Memory B cell (primary cell): ENCODE data around the gene KIAA1614.
"Not testable (repeated sequence)": the region's sequence is repeated elsewhere in the genome, so short reads cannot be mapped to it uniquely, and the experiment has no call there.

ENCODE experiments used
- ATAC-seq: fragments of 150-1000 bp; cut with Tn5 transposase; 2 replicates; pipeline ENCODE4 v1.10.0; 2021; ENCODE audit warnings: low read depth, mild to moderate bottlenecking, moderate library complexity
- DNase-seq, 2 donors: peaks; one replicate each; pipeline ENCODE4 v3.0.0; 2022; ENCODE audit warnings: low spot score in 2 of 2
- H3K27ac Mint-ChIP-seq: one replicate; pipeline ENCODE4 v1.8.0; 2022; ENCODE audit warnings: mild to moderate bottlenecking, moderate library complexity, mixed read lengths
- H3K27me3 Mint-ChIP-seq: one replicate; pipeline ENCODE4 v1.8.0; 2022; ENCODE audit warnings: mixed read lengths
- H3K36me3 Mint-ChIP-seq: one replicate; pipeline ENCODE4 v1.8.0; 2022; ENCODE audit warnings: mild to moderate bottlenecking, mixed read lengths
- H3K4me1 Mint-ChIP-seq: one replicate; pipeline ENCODE4 v1.8.0; 2022; ENCODE audit warnings: mixed read lengths
- H3K4me3 Mint-ChIP-seq: one replicate; pipeline ENCODE4 v1.8.0; 2022; ENCODE audit warnings: mild to moderate bottlenecking, moderate library complexity, mixed read lengths
- H3K9me3 Mint-ChIP-seq: one replicate; pipeline ENCODE4 v1.8.0; 2022; ENCODE audit warnings: mixed read lengths

KIAA1614 gene

GRCh38 chr1:180947901-180948640, 35.4 kb downstream of the KIAA1614 start:
- peaks cover 10% of the 10 kb centered on the region for H3K9me3 Mint-ChIP-seq
- no peak overlapping the region for H3K27ac Mint-ChIP-seq
- no peak overlapping the region for H3K4me3 Mint-ChIP-seq
- DNase-seq (no peak), ATAC-seq (no peak)
- no peaks in the 10 kb centered on the region for H3K4me1 Mint-ChIP-seq
- H3K36me3 Mint-ChIP-seq = peaks cover 22% of the 10 kb centered on the region
- no peaks in the 10 kb centered on the region for H3K27me3 Mint-ChIP-seq

DNA sequence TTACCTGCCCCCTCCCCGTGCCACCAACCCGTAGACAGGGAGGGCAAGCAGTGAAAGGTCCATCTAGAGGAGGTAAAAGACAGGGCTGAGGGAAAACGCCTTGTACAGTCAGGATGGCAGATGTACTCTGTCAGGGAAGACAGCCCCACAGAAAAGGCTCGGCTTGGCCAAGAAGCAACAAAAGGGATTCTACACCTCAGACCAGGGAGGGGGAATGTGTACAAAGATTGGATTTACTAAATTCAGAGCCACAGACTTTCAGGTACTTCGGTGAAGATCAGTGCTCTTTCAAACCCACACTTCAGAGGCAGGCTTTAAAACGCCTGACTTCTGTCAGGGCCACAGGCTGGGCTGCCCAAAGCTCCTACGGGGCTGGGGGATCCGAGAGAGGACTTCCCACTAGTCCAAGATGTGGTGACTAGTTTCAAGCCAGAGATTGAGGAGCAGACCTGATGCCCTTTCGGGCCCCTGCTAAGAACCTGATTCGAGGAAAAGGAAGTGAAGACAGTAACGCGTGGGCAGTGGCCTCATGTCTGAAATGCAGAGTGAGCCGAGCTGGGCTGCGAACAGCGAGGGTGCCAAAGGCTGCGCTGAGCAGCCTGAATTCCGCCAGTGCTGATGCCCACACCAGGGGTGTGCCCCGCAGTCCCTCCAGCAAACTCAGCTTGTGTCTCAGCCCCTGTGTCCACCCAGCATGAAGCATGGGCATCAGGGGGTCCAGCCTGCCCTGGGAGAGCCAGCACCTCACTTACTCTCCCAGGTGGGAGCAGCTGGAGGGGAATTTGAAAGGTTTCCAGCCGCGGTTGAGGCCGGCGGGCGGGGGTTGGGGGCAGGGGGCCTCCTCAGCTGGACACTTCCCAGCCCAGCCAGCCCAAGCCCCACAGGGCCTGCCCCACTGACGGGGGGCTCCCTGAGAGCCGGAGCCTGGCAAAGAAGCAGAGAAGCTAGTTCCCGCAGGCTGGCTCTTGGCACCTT, 36.2 kb downstream of the KIAA1614 start:
- Mint-ChIP-seq H3K27ac (no peak overlapping the region), H3K36me3 (peaks cover 22% of the 10 kb centered on the region), H3K4me1 (peaks cover 3% of the 10 kb centered on the region), H3K27me3 (no peaks in the 10 kb centered on the region), H3K9me3 (peaks cover 10% of the 10 kb centered on the region), H3K4me3 (no peak overlapping the region)
- DNase-seq (no peak), ATAC-seq (no peak)

- peaks cover 5% of the 10 kb centered on the region for H3K4me1 Mint-ChIP-seq
- ATAC-seq (no peak), DNase-seq (no peak)
- peaks cover 22% of the 10 kb centered on the region for H3K36me3 Mint-ChIP-seq
- H3K9me3 Mint-ChIP-seq = peaks cover 10% of the 10 kb centered on the region
- H3K4me3 Mint-ChIP-seq = no peak overlapping the region
- H3K27ac Mint-ChIP-seq = no peak overlapping the region
- H3K27me3 Mint-ChIP-seq = no peaks in the 10 kb centered on the region
Observed at GRCh38 chr1:180949616-180950000, 36.9 kb downstream of the KIAA1614 start.

DNA sequence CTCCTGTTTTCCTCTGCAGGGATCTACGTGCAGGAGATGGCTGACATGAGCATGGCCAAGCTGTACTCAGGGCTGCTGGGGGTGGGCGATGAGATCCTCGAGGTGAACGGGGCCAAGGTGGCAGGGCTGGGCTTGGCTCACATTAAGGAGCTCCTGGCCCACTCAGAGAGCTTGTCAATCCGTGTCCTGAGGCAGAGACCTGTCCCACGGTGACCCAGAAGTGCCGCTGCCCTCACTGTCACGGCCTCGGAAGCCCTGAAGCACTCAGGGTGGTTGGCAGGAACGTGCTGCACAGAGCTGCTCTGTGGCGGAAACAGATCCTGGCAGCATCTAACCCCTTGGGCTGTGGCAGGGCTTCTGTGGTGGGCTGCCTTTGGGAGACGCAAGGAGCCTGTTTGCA, 37.6 kb downstream of the KIAA1614 start:
- peaks cover 10% of the 10 kb centered on the region for H3K9me3 Mint-ChIP-seq
- peaks cover 5% of the 10 kb centered on the region for H3K4me1 Mint-ChIP-seq
- no peak for DNase-seq
- no peak overlapping the region for H3K27ac Mint-ChIP-seq
- peaks cover 22% of the 10 kb centered on the region for H3K36me3 Mint-ChIP-seq
- no peaks in the 10 kb centered on the region for H3K27me3 Mint-ChIP-seq
- ATAC-seq = no peak
- no peak overlapping the region for H3K4me3 Mint-ChIP-seq

GRCh38 chr1:180951186-180951745, 38.6 kb downstream of the KIAA1614 start:
- no peak for ATAC-seq
- Mint-ChIP-seq H3K4me1 (peaks cover 5% of the 10 kb centered on the region), H3K27me3 (no peaks in the 10 kb centered on the region), H3K4me3 (no peak overlapping the region), H3K36me3 (peaks cover 22% of the 10 kb centered on the region), H3K27ac (no peak overlapping the region), H3K9me3 (peaks cover 10% of the 10 kb centered on the region)
- DNase-seq = no peak

DNA sequence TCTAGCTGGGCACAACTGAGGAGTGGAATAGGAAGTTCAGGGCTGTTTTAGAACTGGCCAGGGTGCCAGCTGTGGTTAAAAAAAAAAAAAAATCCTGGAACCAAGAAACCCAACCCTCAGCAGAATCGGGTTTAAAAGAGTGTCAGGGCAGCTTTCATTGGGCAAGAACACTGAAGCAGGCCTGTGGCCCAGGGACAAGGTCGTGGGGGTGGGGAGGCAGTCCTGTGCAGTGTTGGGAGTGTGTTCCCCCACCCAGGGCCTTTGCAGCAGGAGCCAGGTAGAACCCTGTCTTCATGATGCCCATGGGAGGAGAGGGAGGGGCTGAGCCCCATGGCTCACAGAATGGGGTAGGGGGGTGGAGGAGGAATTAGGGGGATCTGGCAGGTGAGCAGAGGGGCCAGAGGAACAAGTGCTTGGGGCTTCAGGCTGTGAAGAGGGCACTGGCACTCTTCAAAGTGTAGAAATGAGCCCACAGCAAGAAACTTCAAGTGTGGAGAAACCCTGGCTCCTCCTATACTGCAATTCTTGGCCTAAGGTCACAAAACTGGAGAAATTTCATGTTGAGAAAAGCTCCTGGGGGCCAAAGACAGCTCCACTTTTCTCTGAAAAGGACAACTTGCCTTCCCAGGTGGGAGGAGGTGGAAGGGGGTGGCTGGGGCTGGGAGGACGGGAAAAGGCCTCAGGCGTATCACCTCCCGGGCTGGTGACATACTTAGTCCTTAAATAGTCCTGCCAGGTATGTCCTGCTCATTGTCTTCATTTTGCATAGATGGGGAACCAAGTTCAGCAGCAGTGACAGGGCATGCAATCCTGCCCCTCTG, 39.3 kb downstream of the KIAA1614 start:
- Mint-ChIP-seq H3K36me3 (peaks cover 17% of the 10 kb centered on the region), H3K4me3 (no peak overlapping the region), H3K4me1 (peaks cover 5% of the 10 kb centered on the region), H3K27ac (no peak overlapping the region), H3K9me3 (peaks cover 5% of the 10 kb centered on the region), H3K27me3 (no peaks in the 10 kb centered on the region)
- DNase-seq (no peak), ATAC-seq (no peak)

DNA sequence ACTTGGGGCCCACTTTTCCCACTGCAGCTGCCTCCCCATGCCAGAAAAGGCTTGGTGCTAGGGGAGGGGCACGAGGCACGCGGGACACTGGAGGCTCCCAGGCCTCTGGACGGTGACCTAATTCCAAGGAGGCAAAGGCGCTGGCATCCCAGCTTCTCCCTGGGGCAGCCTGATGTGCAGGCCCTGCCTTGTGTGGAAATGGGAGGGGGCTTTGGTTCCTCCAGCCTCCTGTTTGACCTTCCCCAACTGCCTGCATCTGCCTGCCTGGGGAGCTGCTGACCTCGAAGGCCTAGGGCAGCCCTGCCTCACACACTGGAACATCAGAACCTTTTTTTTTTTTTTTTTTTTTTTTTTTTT, 39.9 kb downstream of the KIAA1614 start:
- H3K4me1 Mint-ChIP-seq = peaks cover 5% of the 10 kb centered on the region
- no peaks in the 10 kb centered on the region for H3K27me3 Mint-ChIP-seq
- no peak overlapping the region for H3K27ac Mint-ChIP-seq
- peaks cover 13% of the 10 kb centered on the region for H3K36me3 Mint-ChIP-seq
- no peak overlapping the region for H3K4me3 Mint-ChIP-seq
- DNase-seq = no peak
- ATAC-seq = no peak
- no peaks in the 10 kb centered on the region for H3K9me3 Mint-ChIP-seq

DNA sequence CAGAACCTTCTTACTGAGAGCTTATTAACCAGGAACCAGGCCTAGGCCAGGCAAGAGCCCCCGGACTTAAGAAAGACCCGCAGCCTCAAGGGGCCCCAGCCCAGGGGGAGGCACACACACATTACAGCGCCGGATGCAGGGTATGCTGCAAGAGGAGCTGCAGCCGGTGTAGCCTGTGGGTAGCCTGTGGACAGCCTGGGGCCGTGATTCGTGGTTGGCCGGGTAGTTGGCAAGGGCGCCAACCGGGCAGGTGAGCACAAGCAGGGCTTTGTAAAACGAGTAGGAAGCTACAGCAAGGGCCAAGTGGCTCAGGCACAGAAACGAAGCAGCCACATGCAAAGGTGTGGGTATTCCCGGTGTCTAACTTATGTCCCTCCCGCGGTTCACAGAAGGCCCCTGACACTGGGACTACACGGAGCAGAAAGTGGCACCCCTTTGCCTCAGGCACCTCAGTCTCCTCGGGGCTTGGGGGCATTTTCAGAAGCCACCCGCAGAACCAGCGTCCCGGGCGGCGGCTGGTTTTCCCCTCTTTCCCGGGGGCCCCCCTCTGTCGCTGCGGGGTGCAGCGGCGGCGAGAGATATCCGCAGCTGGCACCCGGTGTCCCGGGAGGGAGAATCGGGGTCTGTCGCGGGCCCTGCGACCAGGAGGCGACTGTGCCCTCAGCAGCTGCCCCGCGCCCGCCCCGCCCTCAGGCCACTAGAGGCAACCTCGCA, 40.8 kb downstream of the KIAA1614 start:
- Mint-ChIP-seq H3K9me3 (no peaks in the 10 kb centered on the region), H3K27me3 (no peaks in the 10 kb centered on the region), H3K4me3 (peak overlapping the region; percentile 78), H3K4me1 (peaks cover 5% of the 10 kb centered on the region), H3K27ac (no peak overlapping the region), H3K36me3 (peaks cover 7% of the 10 kb centered on the region)
- ATAC-seq = peak; percentile 62
- DNase-seq = no peak

GRCh38 chr1:180954005-180954800, 41.5 kb downstream of the KIAA1614 start:
- Mint-ChIP-seq H3K27ac (peak overlapping the region; percentile 31), H3K36me3 (peaks cover 2% of the 10 kb centered on the region), H3K4me3 (peak overlapping the region; percentile 85), H3K4me1 (peaks cover 5% of the 10 kb centered on the region), H3K9me3 (no peaks in the 10 kb centered on the region), H3K27me3 (no peaks in the 10 kb centered on the region)
- ATAC-seq (peak; percentile 88), DNase-seq (peak; percentile 49 to 67)

DNA sequence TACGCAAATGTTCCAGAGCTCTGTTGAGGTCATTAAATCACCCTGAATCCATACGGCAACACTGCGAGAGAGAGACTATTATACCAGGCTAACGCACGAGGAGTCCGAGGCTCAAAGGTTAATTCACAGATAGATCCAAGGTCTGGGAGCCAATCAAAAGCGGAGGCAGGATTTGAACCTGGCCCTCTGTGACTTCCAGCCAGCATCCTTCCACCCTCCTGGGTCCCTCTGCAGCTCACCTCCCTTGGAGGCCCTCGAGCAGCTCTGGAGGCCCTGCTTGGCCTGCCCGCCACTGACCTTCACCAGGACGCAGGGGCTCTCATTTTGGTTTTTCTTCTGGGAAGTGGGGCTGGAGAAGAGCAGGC, 42.1 kb downstream of the KIAA1614 start:
- no peak for DNase-seq
- ATAC-seq = no peak
- no peaks in the 10 kb centered on the region for H3K9me3 Mint-ChIP-seq
- H3K4me3 Mint-ChIP-seq = peak overlapping the region; percentile 85
- peaks cover 2% of the 10 kb centered on the region for H3K36me3 Mint-ChIP-seq
- peak overlapping the region; percentile 31 for H3K27ac Mint-ChIP-seq
- peaks cover 5% of the 10 kb centered on the region for H3K4me1 Mint-ChIP-seq
- no peaks in the 10 kb centered on the region for H3K27me3 Mint-ChIP-seq

DNA sequence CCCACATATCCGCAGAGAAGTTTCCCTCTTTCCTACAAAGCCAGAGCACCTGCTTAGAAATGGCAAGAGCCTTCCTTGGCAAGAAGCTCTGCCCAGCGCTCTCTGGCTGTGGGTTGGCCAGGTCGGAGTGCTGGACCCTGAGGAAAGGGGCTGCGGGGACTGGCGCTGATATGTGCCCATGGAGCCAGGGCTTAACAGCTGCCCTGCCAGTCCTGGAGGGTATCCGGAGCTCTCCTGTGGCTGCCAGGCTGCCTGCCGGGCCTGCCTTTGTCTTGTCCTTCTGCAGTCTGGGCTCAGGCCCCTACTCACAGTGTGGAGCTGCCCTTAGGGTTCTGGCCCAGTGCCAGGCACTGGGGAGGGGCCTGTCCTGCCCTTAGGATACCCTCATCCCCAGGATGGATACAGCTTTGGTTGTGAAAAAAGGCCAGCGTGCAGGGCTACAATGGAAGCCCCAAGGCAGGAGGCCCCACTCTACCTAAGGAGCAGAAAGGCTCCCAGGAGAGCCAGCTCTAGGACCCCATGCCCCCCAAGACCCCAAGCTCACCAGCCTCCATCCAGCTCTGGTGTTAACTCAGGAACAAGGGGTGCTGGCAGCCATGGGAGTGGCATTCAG, 43.4 kb downstream of the KIAA1614 start:
- H3K27me3 Mint-ChIP-seq = no peaks in the 10 kb centered on the region
- peaks cover 5% of the 10 kb centered on the region for H3K4me1 Mint-ChIP-seq
- no peak overlapping the region for H3K27ac Mint-ChIP-seq
- DNase-seq (no peak), ATAC-seq (no peak)
- peaks cover 8% of the 10 kb centered on the region for H3K36me3 Mint-ChIP-seq
- H3K9me3 Mint-ChIP-seq = peaks cover 2% of the 10 kb centered on the region
- H3K4me3 Mint-ChIP-seq = no peak overlapping the region

DNA sequence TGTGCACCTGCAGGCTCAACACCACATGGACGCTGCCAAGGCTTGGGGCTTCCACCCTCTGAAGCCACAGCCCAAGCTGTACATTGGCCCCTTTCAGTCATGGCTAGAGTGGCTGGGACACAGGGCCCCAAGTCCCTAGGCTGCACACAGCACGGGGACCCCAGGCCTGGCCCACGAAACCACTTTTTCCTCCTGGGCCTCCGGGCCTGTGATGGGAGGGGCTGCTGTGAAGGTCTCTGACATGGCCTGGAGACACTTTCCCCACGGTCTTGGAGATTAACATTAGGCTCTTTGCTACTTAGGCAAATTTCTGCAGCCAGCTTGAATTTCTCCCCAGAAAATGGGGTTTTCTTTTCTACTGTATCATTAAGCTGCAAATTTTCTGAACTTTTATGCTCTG, 46.9 kb downstream of the KIAA1614 start:
- not testable (repeated sequence) for H3K27me3 Mint-ChIP-seq, H3K4me3 Mint-ChIP-seq, H3K27ac Mint-ChIP-seq, H3K9me3 Mint-ChIP-seq, DNase-seq, H3K4me1 Mint-ChIP-seq, H3K36me3 Mint-ChIP-seq, ATAC-seq
